Activated naive CD8-positive, alpha-beta T cell treated with anti-CD3 and anti-CD28 coated beads, Interleukin-2, amount 50 U/mL, for 24 hours (primary cell): Measurements from ENCODE around the gene USP17L15.
"Not testable (repeated sequence)": the region's sequence is repeated elsewhere in the genome, so short reads cannot be mapped to it uniquely, and the experiment has no call there.

Experiments
- ATAC-seq: fragments of 150-1000 bp; cut with Tn5 transposase; one replicate; pipeline ENCODE4 v1.10.0; 2021
- DNase-seq: peaks from one replicate; pipeline ENCODE4 v3.0.0; 2021
- H3K27ac Mint-ChIP-seq: one replicate; pipeline ENCODE4 v1.8.0; 2021; ENCODE audit warnings: mild to moderate bottlenecking, mixed read lengths
- H3K27me3 Mint-ChIP-seq: one replicate; pipeline ENCODE4 v1.8.0; 2021; ENCODE audit warnings: mixed read lengths
- H3K36me3 Mint-ChIP-seq: one replicate; pipeline ENCODE4 v1.8.0; 2021; ENCODE audit warnings: low read depth, mixed read lengths
- H3K4me1 Mint-ChIP-seq: one replicate; pipeline ENCODE4 v1.8.0; 2021; ENCODE audit warnings: mixed read lengths
- H3K4me3 Mint-ChIP-seq: one replicate; pipeline ENCODE4 v1.8.0; 2021; ENCODE audit warnings: mild to moderate bottlenecking, moderate library complexity, mixed read lengths
- H3K9me3 Mint-ChIP-seq: one replicate; pipeline ENCODE4 v1.8.0; 2021; ENCODE audit warnings: mixed read lengths

Gene USP17L15, protein sequence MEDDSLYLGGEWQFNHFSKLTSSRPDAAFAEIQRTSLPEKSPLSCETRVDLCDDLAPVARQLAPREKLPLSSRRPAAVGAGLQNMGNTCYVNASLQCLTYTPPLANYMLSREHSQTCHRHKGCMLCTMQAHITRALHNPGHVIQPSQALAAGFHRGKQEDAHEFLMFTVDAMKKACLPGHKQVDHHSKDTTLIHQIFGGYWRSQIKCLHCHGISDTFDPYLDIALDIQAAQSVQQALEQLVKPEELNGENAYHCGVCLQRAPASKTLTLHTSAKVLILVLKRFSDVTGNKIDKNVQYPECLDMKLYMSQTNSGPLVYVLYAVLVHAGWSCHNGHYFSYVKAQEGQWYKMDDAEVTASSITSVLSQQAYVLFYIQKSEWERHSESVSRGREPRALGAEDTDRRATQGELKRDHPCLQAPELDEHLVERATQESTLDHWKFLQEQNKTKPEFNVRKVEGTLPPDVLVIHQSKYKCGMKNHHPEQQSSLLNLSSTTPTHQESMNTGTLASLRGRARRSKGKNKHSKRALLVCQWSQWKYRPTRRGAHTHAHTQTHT

GRCh38 chr4:9234085-9234484, at the start of gene USP17L15:
Gene USP17L15 (plus strand): TSS chr4:9234385. CDS start chr4:9234385, 0 bp downstream.
- not testable (repeated sequence) for H3K36me3 Mint-ChIP-seq, ATAC-seq, H3K27ac Mint-ChIP-seq, H3K4me1 Mint-ChIP-seq, H3K27me3 Mint-ChIP-seq, DNase-seq, H3K9me3 Mint-ChIP-seq, H3K4me3 Mint-ChIP-seq

DNA sequence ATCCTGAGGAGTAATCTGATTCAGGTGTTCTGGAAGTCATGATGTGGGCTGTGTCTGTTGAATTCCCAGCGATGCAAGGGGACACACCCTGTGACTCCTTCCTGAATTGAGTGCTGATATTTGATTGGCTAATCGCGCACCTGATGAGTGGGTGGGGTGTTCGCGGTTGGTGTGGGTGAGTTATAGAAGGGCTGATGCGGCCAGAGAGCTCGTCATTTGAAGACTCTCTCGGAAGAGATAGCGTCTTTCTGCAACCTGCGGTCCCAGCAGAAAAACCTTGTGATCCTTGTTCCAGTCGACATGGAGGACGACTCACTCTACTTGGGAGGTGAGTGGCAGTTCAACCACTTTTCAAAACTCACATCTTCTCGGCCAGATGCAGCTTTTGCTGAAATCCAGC, 23.8 kb upstream of the USP17L15 start, which contains the start of gene USP17L10:
Gene USP17L10 (plus strand): TSS at position 301 of the 400 bp plus-strand sequence. CDS start 0 bp downstream, at position 301.
- not testable (repeated sequence) for H3K27ac Mint-ChIP-seq, H3K9me3 Mint-ChIP-seq, H3K27me3 Mint-ChIP-seq, ATAC-seq, H3K4me3 Mint-ChIP-seq, H3K4me1 Mint-ChIP-seq, H3K36me3 Mint-ChIP-seq, DNase-seq

GRCh38 chr4:9214701-9215100, 19.5 kb upstream of the USP17L15 start:
- not testable (repeated sequence) for H3K36me3 Mint-ChIP-seq, ATAC-seq, H3K27me3 Mint-ChIP-seq, H3K4me3 Mint-ChIP-seq, H3K4me1 Mint-ChIP-seq, H3K27ac Mint-ChIP-seq, H3K9me3 Mint-ChIP-seq
- DNase-seq: peak; percentile 0

DNA sequence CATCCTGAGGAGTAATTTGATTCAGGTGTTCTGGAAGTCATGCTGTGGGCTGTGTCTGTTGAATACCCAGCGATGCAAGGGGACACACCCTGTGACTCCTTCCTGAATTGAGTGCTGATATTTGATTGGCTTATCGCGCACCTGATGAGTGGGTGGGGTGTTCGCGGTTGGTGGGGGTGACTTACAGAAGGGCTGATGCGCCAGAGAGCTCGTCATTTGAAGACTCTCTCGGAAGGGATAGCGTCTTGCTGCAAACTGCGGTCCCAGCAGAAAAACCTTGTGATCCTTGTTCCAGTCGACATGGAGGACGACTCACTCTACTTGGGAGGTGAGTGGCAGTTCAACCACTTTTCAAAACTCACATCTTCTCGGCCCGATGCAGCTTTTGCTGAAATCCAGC, 19.1 kb upstream of the USP17L15 start, which contains the start of gene USP17L11:
Gene USP17L11 (plus strand): TSS at position 301 of the 400 bp plus-strand sequence. CDS start 0 bp downstream, at position 301.
- ATAC-seq, H3K27ac Mint-ChIP-seq, H3K27me3 Mint-ChIP-seq, DNase-seq, H3K9me3 Mint-ChIP-seq, H3K36me3 Mint-ChIP-seq, H3K4me1 Mint-ChIP-seq, H3K4me3 Mint-ChIP-seq: not testable (repeated sequence)

DNA sequence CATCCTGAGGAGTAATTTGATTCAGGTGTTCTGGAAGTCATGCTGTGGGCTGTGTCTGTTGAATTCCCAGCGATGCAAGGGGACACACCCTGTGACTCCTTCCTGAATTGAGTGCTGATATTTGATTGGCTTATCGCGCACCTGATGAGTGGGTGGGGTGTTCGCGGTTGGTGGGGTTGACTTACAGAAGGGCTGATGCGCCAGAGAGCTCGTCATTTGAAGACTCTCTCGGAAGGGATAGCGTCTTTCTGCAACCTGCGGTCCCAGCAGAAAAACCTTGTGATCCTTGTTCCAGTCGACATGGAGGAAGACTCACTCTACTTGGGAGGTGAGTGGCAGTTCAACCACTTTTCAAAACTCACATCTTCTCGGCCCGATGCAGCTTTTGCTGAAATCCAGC, 14.3 kb upstream of the USP17L15 start, which contains the start of gene USP17L12:
Gene USP17L12 (plus strand): TSS at position 301 of the 400 bp plus-strand sequence. CDS start 0 bp downstream, at position 301.
- H3K36me3 Mint-ChIP-seq, DNase-seq, H3K4me3 Mint-ChIP-seq, H3K9me3 Mint-ChIP-seq, H3K27me3 Mint-ChIP-seq, H3K27ac Mint-ChIP-seq, H3K4me1 Mint-ChIP-seq, ATAC-seq: not testable (repeated sequence)

DNA sequence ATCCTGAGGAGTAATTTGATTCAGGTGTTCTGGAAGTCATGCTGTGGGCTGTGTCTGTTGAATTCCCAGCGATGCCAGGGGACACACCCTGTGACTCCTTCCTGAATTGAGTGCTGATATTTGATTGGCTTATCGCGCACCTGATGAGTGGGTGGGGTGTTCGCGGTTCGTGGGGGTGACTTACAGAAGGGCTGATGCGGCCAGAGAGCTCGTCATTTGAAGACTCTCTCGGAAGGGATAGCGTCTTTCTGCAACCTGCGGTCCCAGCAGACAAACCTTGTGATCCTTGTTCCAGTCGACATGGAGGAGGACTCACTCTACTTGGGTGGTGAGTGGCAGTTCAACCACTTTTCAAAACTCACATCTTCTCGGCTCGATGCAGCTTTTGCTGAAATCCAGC, 9.6 kb upstream of the USP17L15 start, which contains the start of gene USP17L13:
Gene USP17L13 (plus strand): TSS at position 301 of the 400 bp plus-strand sequence. CDS start 0 bp downstream, at position 301.
- H3K9me3 Mint-ChIP-seq: not testable (repeated sequence)

DNA sequence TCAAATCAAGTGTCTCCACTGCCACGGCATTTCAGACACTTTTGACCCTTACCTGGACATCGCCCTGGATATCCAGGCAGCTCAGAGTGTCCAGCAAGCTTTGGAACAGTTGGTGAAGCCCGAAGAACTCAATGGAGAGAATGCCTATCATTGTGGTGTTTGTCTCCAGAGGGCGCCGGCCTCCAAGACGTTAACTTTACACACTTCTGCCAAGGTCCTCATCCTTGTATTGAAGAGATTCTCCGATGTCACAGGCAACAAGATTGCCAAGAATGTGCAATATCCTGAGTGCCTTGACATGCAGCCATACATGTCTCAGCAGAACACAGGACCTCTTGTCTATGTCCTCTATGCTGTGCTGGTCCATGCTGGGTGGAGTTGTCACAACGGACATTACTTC, 3.9 kb upstream of the USP17L15 start:
- not testable (repeated sequence) for H3K27me3 Mint-ChIP-seq, H3K36me3 Mint-ChIP-seq, H3K9me3 Mint-ChIP-seq, H3K4me3 Mint-ChIP-seq, ATAC-seq, DNase-seq, H3K27ac Mint-ChIP-seq, H3K4me1 Mint-ChIP-seq

More for the DNA sequence above, 9.6 kb upstream of the USP17L15 start, which contains the start of gene USP17L13:
- not testable (repeated sequence) for H3K4me1 Mint-ChIP-seq, DNase-seq, H3K4me3 Mint-ChIP-seq, H3K27ac Mint-ChIP-seq, H3K27me3 Mint-ChIP-seq, ATAC-seq, H3K36me3 Mint-ChIP-seq

DNA sequence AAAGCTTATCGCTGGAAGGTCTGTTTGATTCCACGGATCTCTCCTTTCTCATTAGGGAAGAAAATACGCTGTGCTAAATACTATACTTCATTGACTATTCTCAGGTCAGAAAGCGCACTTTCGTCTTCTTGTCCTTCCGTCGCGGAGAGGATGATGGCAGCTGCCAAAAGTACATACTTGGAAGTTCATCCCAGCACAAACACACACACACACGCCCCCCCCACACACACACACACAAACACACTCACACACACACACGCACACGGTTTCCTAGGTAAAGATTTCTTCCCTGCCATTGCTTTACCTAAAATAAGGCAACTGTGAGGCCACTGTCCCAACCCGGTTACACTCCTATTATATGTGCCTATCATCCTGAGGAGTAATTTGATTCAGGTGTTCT, 4.3 kb downstream of the USP17L15 start:
- H3K4me1 Mint-ChIP-seq, H3K27me3 Mint-ChIP-seq, H3K4me3 Mint-ChIP-seq, DNase-seq, H3K27ac Mint-ChIP-seq, H3K36me3 Mint-ChIP-seq, ATAC-seq, H3K9me3 Mint-ChIP-seq: not testable (repeated sequence)

- not testable (repeated sequence) for H3K4me1 Mint-ChIP-seq, H3K27ac Mint-ChIP-seq, H3K9me3 Mint-ChIP-seq, H3K36me3 Mint-ChIP-seq, ATAC-seq, DNase-seq, H3K27me3 Mint-ChIP-seq, H3K4me3 Mint-ChIP-seq
These were observed 9.4 kb downstream of the USP17L15 start, which contains the start of gene USP17L17 for GRCh38 chr4:9243579-9243978. Gene USP17L17 (plus strand): TSS chr4:9243879. CDS start chr4:9243879, 0 bp downstream.

GRCh38 chr4:9247953-9248680, 13.9 kb downstream of the USP17L15 start, which contains the start of gene USP17L18:
Gene USP17L18 (plus strand): TSS chr4:9248630. CDS start chr4:9248630, 0 bp downstream.
- ATAC-seq, H3K27me3 Mint-ChIP-seq, H3K4me3 Mint-ChIP-seq, H3K36me3 Mint-ChIP-seq, H3K4me1 Mint-ChIP-seq, H3K27ac Mint-ChIP-seq, H3K9me3 Mint-ChIP-seq, DNase-seq: not testable (repeated sequence)

DNA sequence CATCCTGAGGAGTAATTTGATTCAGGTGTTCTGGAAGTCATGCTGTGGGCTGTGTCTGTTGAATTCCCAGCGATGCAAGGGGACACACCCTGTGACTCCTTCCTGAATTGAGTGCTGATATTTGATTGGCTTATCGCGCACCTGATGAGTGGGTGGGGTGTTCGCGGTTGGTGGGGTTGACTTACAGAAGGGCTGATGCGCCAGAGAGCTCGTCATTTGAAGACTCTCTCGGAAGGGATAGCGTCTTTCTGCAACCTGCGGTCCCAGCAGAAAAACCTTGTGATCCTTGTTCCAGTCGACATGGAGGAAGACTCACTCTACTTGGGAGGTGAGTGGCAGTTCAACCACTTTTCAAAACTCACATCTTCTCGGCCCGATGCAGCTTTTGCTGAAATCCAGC, 18.9 kb downstream of the USP17L15 start, which contains the start of gene USP17L19:
Gene USP17L19 (plus strand): TSS at position 301 of the 400 bp plus-strand sequence. CDS start 0 bp downstream, at position 301.
- H3K4me3 Mint-ChIP-seq, H3K27ac Mint-ChIP-seq, DNase-seq, ATAC-seq, H3K4me1 Mint-ChIP-seq, H3K27me3 Mint-ChIP-seq, H3K9me3 Mint-ChIP-seq, H3K36me3 Mint-ChIP-seq: not testable (repeated sequence)

- DNase-seq, ATAC-seq, H3K27me3 Mint-ChIP-seq, H3K4me1 Mint-ChIP-seq, H3K27ac Mint-ChIP-seq, H3K4me3 Mint-ChIP-seq, H3K9me3 Mint-ChIP-seq, H3K36me3 Mint-ChIP-seq: not testable (repeated sequence)
These were observed 23.6 kb downstream of the USP17L15 start, which contains the start of gene USP17L20 for GRCh38 chr4:9257824-9258223. Gene USP17L20 (plus strand): TSS chr4:9258124. CDS start chr4:9258124, 0 bp downstream.

GRCh38 chr4:9262572-9262971, 28.4 kb downstream of the USP17L15 start, which contains the start of gene USP17L21:
Gene USP17L21 (plus strand): TSS chr4:9262872. CDS start chr4:9262872, 0 bp downstream.
- H3K36me3 Mint-ChIP-seq, H3K4me1 Mint-ChIP-seq, ATAC-seq, H3K4me3 Mint-ChIP-seq, DNase-seq, H3K27ac Mint-ChIP-seq, H3K9me3 Mint-ChIP-seq, H3K27me3 Mint-ChIP-seq: not testable (repeated sequence)

- H3K9me3 Mint-ChIP-seq, H3K27ac Mint-ChIP-seq: not testable (repeated sequence)
These were observed 33.1 kb downstream of the USP17L15 start, which contains the start of gene USP17L22 for GRCh38 chr4:9267319-9267718. Gene USP17L22 (plus strand): TSS chr4:9267619. CDS start chr4:9267619, 0 bp downstream.

More at GRCh38 chr4:9267319-9267718, 33.1 kb downstream of the USP17L15 start, which contains the start of gene USP17L22:
- not testable (repeated sequence) for H3K36me3 Mint-ChIP-seq, DNase-seq, H3K4me1 Mint-ChIP-seq, H3K4me3 Mint-ChIP-seq, ATAC-seq, H3K27me3 Mint-ChIP-seq
